ENCODE results near the gene PTPRQ. TPM values are rescaled to one million over a fixed set of nuclear protein-coding genes. Genes with fewer than 3 reads are reported as not detected.

Gene PTPRQ
- polyA plus RNA-seq, 2 of the 4 experiments (the other 2 are of a cell fraction): 0.14 to 0.17 TPM

GRCh38 chr12:80720516-80720915, 276.5 kb downstream of the PTPRQ start (continued):
- TF ChIP-seq HMGXB4 (CRISPR knock-in tag; IDR thresholded peaks at IDR 0.05; ENCODE audit: borderline replicate concordance): no peak
- no peak for TF ChIP-seq JUN (IDR thresholded peaks at IDR 0.05)
- TF ChIP-seq ZFP36 (IDR thresholded peaks at IDR 0.05; ENCODE audit: borderline replicate concordance, partially characterized antibody): no peak
- no peak for TF ChIP-seq SMC3 (IDR thresholded peaks at IDR 0.05)
- no peak for TF ChIP-seq RAD21 (conservative IDR thresholded peaks at IDR 0.05 in 1 of 2, IDR thresholded peaks at IDR 0.05 in 1 of 2)
- no peak for TF ChIP-seq POLR2A (IDR thresholded peaks at IDR 0.05; ENCODE audit: low read length)
- TF ChIP-seq POLR2AphosphoS2 (conservative IDR thresholded peaks at IDR 0.05; ENCODE audit: low read length): no peak

GRCh38 chr12:80721326-80721725, 277.3 kb downstream of the PTPRQ start:
- ChIA-PET CTCF (no interaction called here), POLR2A (no interaction called here)
- ATAC-seq (no peak), DNase-seq (ENCODE audit: low read depth in 1 of 2, low spot score in 1 of 2) (no peak), FAIRE-seq (no peak)
- Histone ChIP-seq H3K4me3 (no peak overlapping the region), H3K4me2 (no peak overlapping the region), H3K9me3 (no peaks in the 10 kb centered on the region), H3K4me1 (no peaks in the 10 kb centered on the region), H3K27ac (no peak overlapping the region)
- 49% methylated on average over 3 of the region's 3 CpGs for WGBS (ENCODE audit: missing lambda C conversion rate)
- TF ChIP-seq MAX (IDR thresholded peaks at IDR 0.05): no peak
- no peak for TF ChIP-seq SMC3 (IDR thresholded peaks at IDR 0.05)
- TF ChIP-seq SREBF2 (IDR thresholded peaks at IDR 0.05): no peak
- no peak for TF ChIP-seq JUN (IDR thresholded peaks at IDR 0.05)
- TF ChIP-seq CBX2 (IDR thresholded peaks at IDR 0.05; ENCODE audit: borderline replicate concordance, low read depth): no peak
- TF ChIP-seq POLR2A (IDR thresholded peaks at IDR 0.05; ENCODE audit: low read length): no peak
- no peak for TF ChIP-seq POLR2AphosphoS2 (conservative IDR thresholded peaks at IDR 0.05; ENCODE audit: low read length)
- TF ChIP-seq FOSB (CRISPR knock-in tag; IDR thresholded peaks at IDR 0.05): no peak
- TF ChIP-seq RAD21 (conservative IDR thresholded peaks at IDR 0.05 in 1 of 2, IDR thresholded peaks at IDR 0.05 in 1 of 2): no peak
- TF ChIP-seq BHLHE40 (IDR thresholded peaks at IDR 0.05; ENCODE audit: low read depth, low read length): no peak
